Sigmoid colon (tissue), 7 donors: ENCODE results near the gene ST8SIA1. TPM values are rescaled to one million over a fixed set of nuclear protein-coding genes. Genes with fewer than 3 reads are reported as not detected.
A peak's percentile ranks its signal among the peaks of the same experiment; 100 is the strongest.
"Not testable (repeated sequence)": the region's sequence is repeated elsewhere in the genome, so short reads cannot be mapped to it uniquely, and the experiment has no call there.

Source experiments
- DNase-seq: peaks from one replicate; pipeline ENCODE4 v3.0.0-alpha.2; 2019
- H3K27ac ChIP-seq, 4 donors: fragments of 200-600 bp; sonication (generic); one replicate each; pipeline ENCODE4 v1.5.1; 2016 to 2019; ENCODE audit warnings: mild to moderate bottlenecking in 1 of 4
- H3K27me3 ChIP-seq, 3 donors: fragments of 200-600 bp; sonication (generic); one replicate each; pipeline ENCODE4 v1.5.1; 2019; ENCODE audit warnings: mild to moderate bottlenecking in 1 of 3
- H3K36me3 ChIP-seq, 4 donors: fragments of 200-600 bp; sonication (generic); one replicate each; pipeline ENCODE4 v1.5.1; 2016 to 2019
- H3K4me1 ChIP-seq, 4 donors: fragments of 200-600 bp; sonication (generic); one replicate each; pipeline ENCODE4 v1.5.1; 2017 to 2019
- H3K4me3 ChIP-seq, 4 donors: fragments of 200-600 bp; sonication (generic); one replicate each; pipeline ENCODE4 v1.5.1; 2017 to 2019; ENCODE audit warnings: mild to moderate bottlenecking in 2 of 4, moderate library complexity in 1 of 4
- H3K9me3 ChIP-seq, 4 donors: fragments of 200-600 bp in 3 of 4; sonication (generic) in 3 of 4; one replicate each; pipeline versions ENCODE4 v1.5.1 to v1.6.1; 2013 to 2019
- EP300 ChIP-seq, 4 donors: sonication (generic); formaldehyde crosslinking; IDR thresholded peaks; one replicate each; pipeline ENCODE4 v1.6.1; 2017; ENCODE audit warnings: antibody characterized with exemption in 4 of 4
- POLR2A ChIP-seq, 2 donors: fragments of 450-650 bp; IDR thresholded peaks; one replicate each; pipeline ENCODE4 v1.6.1; 2016; ENCODE audit warnings: antibody characterized with exemption in 2 of 2, mild to moderate bottlenecking in 2 of 2, moderate library complexity in 2 of 2
- POLR2AphosphoS5 ChIP-seq, 4 donors: sonication (generic); formaldehyde crosslinking; IDR thresholded peaks; one replicate each; pipeline ENCODE4 v1.6.1; 2017; ENCODE audit warnings: antibody characterized with exemption in 4 of 4
- WGBS, 2 donors: extraction: QIAGEN DNeasy Blood & Tissue Kit; methylation state at CpG; one replicate each; pipeline ENCODE4 v1.1.7; 2013; 5-methylcytosine and 5-hydroxymethylcytosine counted together
- intact Hi-C: fragments of 100-400 bp; cut with DNase I; formaldehyde crosslinking; loops from one replicate; pipeline ENCODE4 v1.15.1; 2023
- polyA plus RNA-seq, 3 donors: library from polyadenylated mRNA; stranded (reverse); fragments of 200-250 nt; gene quantifications; one replicate each; pipeline ENCODE4 v1.2.3, GENCODE V29; 2013
- total RNA-seq, 4 donors: library from RNA; depleted of rRNA; stranded (reverse); fragments of >200 nt; gene quantifications; one replicate each; pipeline ENCODE4 v1.1.0, GENCODE V29; 2016
- TF ChIP-seq, protein P1 (sequence below), 4 experiments: fragments of 450-650 bp in 3 of 4; fragments of 200-600 bp in 1 of 4; IDR thresholded peaks; one replicate each; pipeline ENCODE4 v1.5.1; 2016 to 2019; ENCODE audit warnings: antibody characterized with exemption in 4 of 4, mild to moderate bottlenecking in 3 of 4, moderate library complexity in 2 of 4
- donor health status: healthy with polysubstance abuse.
- donor health status: Bipolar disorder and iron deficiency.
- donor health status: healthy.

Gene ST8SIA1, protein sequence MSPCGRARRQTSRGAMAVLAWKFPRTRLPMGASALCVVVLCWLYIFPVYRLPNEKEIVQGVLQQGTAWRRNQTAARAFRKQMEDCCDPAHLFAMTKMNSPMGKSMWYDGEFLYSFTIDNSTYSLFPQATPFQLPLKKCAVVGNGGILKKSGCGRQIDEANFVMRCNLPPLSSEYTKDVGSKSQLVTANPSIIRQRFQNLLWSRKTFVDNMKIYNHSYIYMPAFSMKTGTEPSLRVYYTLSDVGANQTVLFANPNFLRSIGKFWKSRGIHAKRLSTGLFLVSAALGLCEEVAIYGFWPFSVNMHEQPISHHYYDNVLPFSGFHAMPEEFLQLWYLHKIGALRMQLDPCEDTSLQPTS
- total RNA-seq (10 to 100 TPM; 17.4 to 57.3 (median 22.5) TPM), polyA plus RNA-seq (1 to 10 TPM; 1.2 to 3.1 (median 1.4) TPM)

DNA sequence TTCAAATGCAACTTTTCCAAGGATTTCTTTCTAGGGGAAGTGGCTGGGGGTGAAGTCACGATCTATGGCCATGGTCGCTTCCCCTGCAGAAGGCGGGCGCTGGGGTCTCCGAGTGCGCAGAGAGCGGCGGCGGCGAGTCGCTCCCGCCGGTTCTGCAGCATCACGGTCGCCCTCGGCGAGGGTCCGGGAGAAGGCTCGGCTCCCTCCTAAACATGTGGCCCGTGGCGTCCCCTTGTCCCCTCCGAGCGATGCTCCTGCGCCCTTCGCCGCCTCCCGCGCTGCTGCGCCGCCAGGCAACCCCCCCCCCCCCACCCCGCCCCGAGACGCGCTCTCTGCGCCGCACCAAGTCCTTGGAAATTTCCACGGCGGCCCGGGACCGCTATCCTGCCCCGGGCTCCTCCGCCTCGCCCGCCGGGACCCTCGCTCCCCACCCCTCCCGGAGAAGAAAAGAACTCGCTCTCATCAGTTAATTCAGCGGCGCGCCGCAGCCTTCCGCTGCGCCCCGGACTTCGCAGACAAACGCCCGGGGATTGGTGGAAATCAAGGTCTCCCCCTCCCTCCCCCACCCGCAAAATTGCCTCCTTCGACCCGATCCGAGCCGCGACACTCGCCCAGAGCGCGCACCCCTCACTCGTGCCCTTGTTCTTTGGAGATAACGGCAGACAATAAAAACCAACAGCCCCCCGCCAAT lies at the start of gene ST8SIA1:
TSS of gene ST8SIA1 (minus strand) at position 298 of the 691 bp plus-strand sequence. CDS start 475 bp downstream, outside the sequence.
- no peaks in the 10 kb centered on the region for H3K9me3 ChIP-seq
- intact Hi-C loops = loop anchor here (1.0 to 5.0 kb wide), 5 partner anchors 57 to 233 kb away; no protein-coding TSS in a partner anchor
- DNase-seq = peak; percentile 82
- peak within 1 kb of the TSS; percentile 68 to 86 (median 78) for H3K4me3 ChIP-seq
- WGBS, 2 donors = 1% methylated on average over 70 of the region's 70 CpGs
- peak within 1 kb of the TSS; percentile 64 to 89 (median 83) for H3K27ac ChIP-seq
- H3K27me3 ChIP-seq = no peaks in the 10 kb centered on the region
- peak in 2 of 4 donors; percentile 13 to 19 for TF ChIP-seq POLR2AphosphoS5 (IDR thresholded peaks at IDR 0.05)
- no peak for TF ChIP-seq EP300 (IDR thresholded peaks at IDR 0.05)
- H3K36me3 ChIP-seq = no peaks in the 10 kb centered on the region
- peaks cover 0 to 35% (median 15%) of the 10 kb centered on the region in 4 donors for H3K4me1 ChIP-seq

DNA sequence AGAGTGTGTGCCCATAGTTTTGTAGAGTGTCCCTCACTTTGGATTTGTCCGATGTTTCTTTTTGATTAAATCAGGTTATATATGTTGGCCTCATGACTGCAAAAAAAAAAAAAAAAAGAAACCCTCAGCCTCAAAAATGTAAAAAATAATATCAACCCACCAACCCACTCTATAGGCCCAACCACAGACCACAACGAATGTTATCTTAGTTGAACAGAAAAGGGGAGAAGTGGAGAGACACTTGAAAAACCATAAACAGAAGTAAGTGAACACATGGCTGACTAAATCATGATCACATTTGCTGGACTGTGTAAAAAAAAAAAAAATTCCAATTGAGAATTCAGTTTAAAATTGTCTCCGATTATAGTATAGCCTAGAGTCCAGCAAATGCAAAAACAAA lies 45.5 kb upstream of the ST8SIA1 start:
- Histone ChIP-seq H3K27ac (no peak overlapping the region), H3K4me1 (peaks cover 0 to 15% (median 11%) of the 10 kb centered on the region in 4 donors), H3K27me3 (no peaks in the 10 kb centered on the region), H3K9me3 (no peaks in the 10 kb centered on the region), H3K4me3 (no peak overlapping the region), H3K36me3 (no peaks in the 10 kb centered on the region)
- no peak for TF ChIP-seq POLR2A (IDR thresholded peaks at IDR 0.05)
- TF ChIP-seq, protein P1, sequence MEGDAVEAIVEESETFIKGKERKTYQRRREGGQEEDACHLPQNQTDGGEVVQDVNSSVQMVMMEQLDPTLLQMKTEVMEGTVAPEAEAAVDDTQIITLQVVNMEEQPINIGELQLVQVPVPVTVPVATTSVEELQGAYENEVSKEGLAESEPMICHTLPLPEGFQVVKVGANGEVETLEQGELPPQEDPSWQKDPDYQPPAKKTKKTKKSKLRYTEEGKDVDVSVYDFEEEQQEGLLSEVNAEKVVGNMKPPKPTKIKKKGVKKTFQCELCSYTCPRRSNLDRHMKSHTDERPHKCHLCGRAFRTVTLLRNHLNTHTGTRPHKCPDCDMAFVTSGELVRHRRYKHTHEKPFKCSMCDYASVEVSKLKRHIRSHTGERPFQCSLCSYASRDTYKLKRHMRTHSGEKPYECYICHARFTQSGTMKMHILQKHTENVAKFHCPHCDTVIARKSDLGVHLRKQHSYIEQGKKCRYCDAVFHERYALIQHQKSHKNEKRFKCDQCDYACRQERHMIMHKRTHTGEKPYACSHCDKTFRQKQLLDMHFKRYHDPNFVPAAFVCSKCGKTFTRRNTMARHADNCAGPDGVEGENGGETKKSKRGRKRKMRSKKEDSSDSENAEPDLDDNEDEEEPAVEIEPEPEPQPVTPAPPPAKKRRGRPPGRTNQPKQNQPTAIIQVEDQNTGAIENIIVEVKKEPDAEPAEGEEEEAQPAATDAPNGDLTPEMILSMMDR (IDR thresholded peaks at IDR 0.05) = no peak
- TF ChIP-seq POLR2AphosphoS5 (IDR thresholded peaks at IDR 0.05) = no peak
- TF ChIP-seq EP300 (IDR thresholded peaks at IDR 0.05) = no peak
- DNase-seq = no peak
- intact Hi-C loops = no loop called here
- WGBS, 2 donors = 55 to 88% methylated on average over 3 of the region's 3 CpGs

DNA sequence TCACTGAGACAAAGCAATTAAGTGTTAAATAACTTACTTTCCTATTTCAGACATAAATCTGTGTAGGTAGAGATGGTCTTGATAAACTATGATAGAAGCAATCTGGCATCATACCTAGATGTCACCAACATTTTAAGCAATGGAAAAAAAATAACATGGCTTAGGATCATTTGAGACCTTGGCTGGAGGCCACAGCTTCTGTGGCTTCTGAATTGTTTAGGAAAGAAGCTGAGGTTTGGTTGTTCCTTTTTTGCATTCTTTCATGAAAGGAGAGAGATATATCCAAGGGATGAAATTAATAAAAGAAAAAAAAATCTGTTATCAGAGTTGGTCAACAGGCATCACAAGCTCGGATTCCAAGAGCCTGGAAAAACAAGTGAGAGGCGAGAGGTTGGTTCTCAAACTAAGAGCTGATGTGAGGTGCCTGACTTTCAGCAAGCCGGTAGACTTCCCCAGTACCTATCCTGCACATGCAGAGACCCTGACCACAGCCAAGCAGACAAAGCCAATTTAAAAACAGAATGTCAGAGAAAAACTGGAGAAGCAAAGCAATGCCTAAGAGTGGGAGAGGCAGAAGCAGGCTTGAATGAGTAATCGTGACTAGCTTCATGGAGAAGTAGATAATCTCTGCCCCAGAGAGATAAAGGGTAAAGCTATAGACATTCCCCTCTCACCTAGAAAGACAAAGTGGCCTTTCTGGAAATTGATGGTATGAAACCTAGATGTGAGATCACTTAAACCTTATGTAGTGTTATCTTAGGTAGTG lies 43.4 kb upstream of the ST8SIA1 start:
- Histone ChIP-seq H3K27me3 (no peaks in the 10 kb centered on the region), H3K4me1 (peaks cover 0 to 15% (median 11%) of the 10 kb centered on the region in 4 donors), H3K4me3 (no peak overlapping the region), H3K9me3 (no peaks in the 10 kb centered on the region), H3K27ac (no peak overlapping the region), H3K36me3 (no peaks in the 10 kb centered on the region)
- intact Hi-C loops = no loop called here
- WGBS, 2 donors = 66 to 76% methylated on average over 4 of the region's 4 CpGs
- TF ChIP-seq POLR2AphosphoS5 (IDR thresholded peaks at IDR 0.05) = no peak
- TF ChIP-seq EP300 (IDR thresholded peaks at IDR 0.05) = no peak
- TF ChIP-seq, protein P1 (IDR thresholded peaks at IDR 0.05) = no peak
- TF ChIP-seq POLR2A (IDR thresholded peaks at IDR 0.05) = no peak
- DNase-seq = no peak

DNA sequence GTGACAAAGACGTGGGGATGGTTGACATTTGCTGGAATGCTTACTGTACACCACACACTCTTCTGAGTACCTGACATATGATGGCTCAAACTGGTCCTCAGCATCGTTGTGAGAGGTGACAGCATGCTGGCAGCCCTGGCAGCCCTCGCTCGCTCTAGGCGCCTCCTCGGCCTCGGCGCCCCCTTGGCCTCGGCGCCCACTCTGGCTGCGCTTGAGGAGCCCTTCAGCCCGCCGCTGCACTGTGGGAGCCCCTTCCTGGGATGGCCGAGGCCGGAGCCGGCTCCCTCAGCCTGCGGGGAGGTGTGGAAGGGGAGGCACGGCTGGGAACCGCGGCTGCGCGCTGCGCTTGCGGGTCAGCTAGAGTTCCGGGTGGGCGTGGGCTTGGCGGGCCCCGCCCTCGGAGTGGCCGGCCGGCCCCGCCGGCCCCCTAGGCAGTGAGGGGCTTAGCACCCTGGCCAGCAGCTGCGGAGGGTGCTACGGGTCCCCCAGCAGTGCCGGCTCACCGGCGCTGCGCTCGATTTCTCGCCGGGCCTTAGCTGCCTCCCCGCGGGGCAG lies 42.2 kb upstream of the ST8SIA1 start:
- H3K4me3 ChIP-seq, H3K27ac ChIP-seq, H3K27me3 ChIP-seq, H3K9me3 ChIP-seq, H3K36me3 ChIP-seq, intact Hi-C loops, DNase-seq: not testable (repeated sequence)
- H3K4me1 ChIP-seq = peaks cover 0 to 15% (median 11%) of the 10 kb centered on the region in 4 donors
- 97% methylated on average over 44 of the region's 44 CpGs for WGBS, 2 donors

DNA sequence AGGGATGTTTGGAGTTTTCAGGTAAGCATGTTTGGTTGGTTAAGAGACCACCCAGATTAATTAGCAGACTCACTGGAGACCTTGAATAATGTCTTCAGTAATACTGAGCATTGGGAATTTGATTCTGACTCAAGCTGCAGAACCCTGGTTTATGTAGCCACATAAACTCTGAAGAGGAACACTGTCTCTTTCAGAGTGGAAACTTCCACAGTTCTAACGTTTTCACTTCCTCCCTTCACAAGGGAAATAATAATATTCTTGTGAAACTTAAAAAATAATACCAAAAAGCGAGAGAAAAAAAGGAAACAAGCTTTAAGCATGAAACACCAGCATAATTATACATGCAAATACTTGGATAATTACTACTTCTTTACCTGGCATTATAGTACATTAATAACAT lies 40.0 kb upstream of the ST8SIA1 start:
- H3K27me3 ChIP-seq = no peaks in the 10 kb centered on the region
- 46 to 60% methylated on average over 2 of the region's 2 CpGs for WGBS, 2 donors
- DNase-seq = no peak
- no peaks in the 10 kb centered on the region for H3K9me3 ChIP-seq
- intact Hi-C loops = no loop called here
- H3K4me1 ChIP-seq = peaks cover 0 to 15% (median 11%) of the 10 kb centered on the region in 4 donors
- H3K4me3 ChIP-seq = no peak overlapping the region
- no peak overlapping the region for H3K27ac ChIP-seq
- no peaks in the 10 kb centered on the region for H3K36me3 ChIP-seq
- TF ChIP-seq, protein P1 (IDR thresholded peaks at IDR 0.05) = no peak
- TF ChIP-seq EP300 (IDR thresholded peaks at IDR 0.05) (no peak), POLR2A (IDR thresholded peaks at IDR 0.05) (no peak), POLR2AphosphoS5 (IDR thresholded peaks at IDR 0.05) (no peak)
